NCI-H1105 treated with DMSO at 0.1 percent for 48 hours (cell line): ENCODE measurements around the gene PLPP6.
A peak's percentile ranks its signal among the peaks of the same experiment; 100 is the strongest.
"Not testable (repeated sequence)": the region's sequence is repeated elsewhere in the genome, so short reads cannot be mapped to it uniquely, and the experiment has no call there.

Source experiments
- DNase-seq: peaks from one replicate; lab custom pipeline; 2025; lab: John Stamatoyannopoulos, UW

The PLPP6 gene

GRCh38 chr9:4662108-4662988 lies at the start of gene PLPP6:
Gene PLPP6 (plus strand): TSS chr9:4662294. CDS start chr9:4662376, 82 bp downstream.
- DNase-seq = peak; percentile 91

- no peak for DNase-seq
Observed at GRCh38 chr9:4614627-4615026, 47.5 kb upstream of the PLPP6 start.

- DNase-seq = no peak
Observed at GRCh38 chr9:4615251-4615650, 46.8 kb upstream of the PLPP6 start.

GRCh38 chr9:4615778-4616177 lies 46.3 kb upstream of the PLPP6 start:
- no peak for DNase-seq

- no peak for DNase-seq
Observed at GRCh38 chr9:4617752-4618151, 44.3 kb upstream of the PLPP6 start.

GRCh38 chr9:4618700-4619099 lies 43.4 kb upstream of the PLPP6 start:
- DNase-seq = no peak

GRCh38 chr9:4620057-4620765 lies 41.9 kb upstream of the PLPP6 start:
- DNase-seq = no peak

GRCh38 chr9:4620881-4621555 lies 41.1 kb upstream of the PLPP6 start:
- DNase-seq = no peak

GRCh38 chr9:4622016-4622415 lies 40.1 kb upstream of the PLPP6 start:
- DNase-seq = no peak

GRCh38 chr9:4630836-4631235 lies 31.3 kb upstream of the PLPP6 start:
- no peak for DNase-seq

- no peak for DNase-seq
Observed at GRCh38 chr9:4638968-4639367, 23.1 kb upstream of the PLPP6 start.

- no peak for DNase-seq
Observed at GRCh38 chr9:4639420-4639819, 22.7 kb upstream of the PLPP6 start.

- peak; percentile 45 for DNase-seq
Observed at GRCh38 chr9:4640027-4640426, 22.1 kb upstream of the PLPP6 start.

GRCh38 chr9:4642351-4642750 lies 19.7 kb upstream of the PLPP6 start:
- no peak for DNase-seq

- no peak for DNase-seq
Observed at GRCh38 chr9:4654084-4654483, 8.0 kb upstream of the PLPP6 start.

GRCh38 chr9:4654538-4654937 lies 7.6 kb upstream of the PLPP6 start:
- no peak for DNase-seq

- not testable (repeated sequence) for DNase-seq
Observed at GRCh38 chr9:4656196-4656595, 5.9 kb upstream of the PLPP6 start.

GRCh38 chr9:4656621-4657020 lies 5.5 kb upstream of the PLPP6 start:
- DNase-seq = no peak

- DNase-seq = no peak
Observed at GRCh38 chr9:4657426-4658159, 4.5 kb upstream of the PLPP6 start.

- not testable (repeated sequence) for DNase-seq
Observed at GRCh38 chr9:4660665-4661064, 1.4 kb upstream of the PLPP6 start.

- DNase-seq = no peak
Observed at GRCh38 chr9:4661165-4661564, 929 bp upstream of the PLPP6 start.

GRCh38 chr9:4661611-4662010 lies 483 bp upstream of the PLPP6 start:
- peak; percentile 77 for DNase-seq
